Stimulated activated CD8-positive, alpha-beta memory T cell treated with anti-CD3 and anti-CD28 coated beads, Interleukin-15, amount 100 ng/mL, for 48 hours (primary cell): ENCODE data around the gene HSD17B12.

Experiments
- DNase-seq, 2 donors: peaks; one replicate each; pipeline ENCODE4 v3.0.0-alpha.2; 2020; ENCODE audit warnings: low read depth in 2 of 2

The HSD17B12 gene

GRCh38 chr11:43687120-43687791, 6.7 kb downstream of the HSD17B12 start:
- DNase-seq: no peak

DNA sequence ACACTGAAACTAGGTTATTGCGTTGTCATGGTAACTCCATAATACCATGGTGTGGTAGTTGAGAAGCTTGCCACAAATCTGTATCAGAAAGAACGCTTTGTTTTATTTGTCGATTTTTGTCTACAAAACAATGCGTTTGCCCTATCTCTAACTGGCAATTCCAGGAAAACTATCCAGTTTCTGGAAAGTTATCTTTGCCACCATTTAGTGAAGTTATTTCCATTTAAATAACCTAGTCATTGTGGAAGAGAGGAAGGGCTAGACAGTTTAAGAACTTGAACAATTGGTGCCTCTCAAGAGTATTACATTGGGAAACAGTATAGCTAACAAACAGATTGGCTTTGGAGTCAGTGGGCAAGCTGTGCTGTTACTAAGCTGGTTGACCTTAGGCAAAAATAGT, 7.9 kb downstream of the HSD17B12 start:
- DNase-seq: no peak

- DNase-seq: no peak
These were observed 8.6 kb downstream of the HSD17B12 start for GRCh38 chr11:43689167-43689566.

DNA sequence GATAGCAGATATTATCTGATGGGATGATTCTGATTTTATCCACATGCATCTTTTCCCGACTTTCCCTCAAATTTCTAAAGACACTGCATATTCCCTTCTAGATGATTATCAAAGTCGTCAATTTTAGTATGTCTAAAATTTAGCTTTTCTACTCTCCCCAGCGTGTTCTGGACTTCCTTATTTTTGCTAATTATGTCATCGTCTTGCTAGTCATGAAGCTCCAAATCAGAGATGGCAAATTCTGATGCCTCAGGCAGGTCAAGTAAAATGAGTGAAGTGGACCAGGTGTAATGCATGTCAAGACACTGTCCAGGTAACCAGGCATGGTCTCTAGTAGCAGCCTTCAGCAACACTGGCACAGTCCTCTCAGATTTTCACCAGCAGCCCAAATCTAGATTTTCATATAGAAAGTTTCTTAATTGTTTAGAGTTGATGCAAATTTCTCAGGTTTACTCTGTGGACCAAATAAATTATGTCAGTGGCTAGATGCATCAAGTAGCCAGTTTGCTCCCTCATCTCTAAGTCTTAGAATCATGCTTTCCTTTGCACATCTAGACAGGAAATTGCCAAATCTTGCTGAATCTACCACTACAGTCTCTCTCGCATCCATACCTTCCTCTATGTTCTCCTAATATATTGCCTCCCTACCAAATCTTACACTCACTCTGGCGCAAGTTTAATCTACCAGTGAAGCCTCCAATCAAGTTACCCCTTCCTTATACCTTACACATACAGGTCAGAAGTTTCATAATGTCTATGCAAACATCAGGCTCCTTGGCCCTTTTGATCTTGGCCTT, 10.6 kb downstream of the HSD17B12 start:
- DNase-seq: no peak

GRCh38 chr11:43691806-43692205, 11.3 kb downstream of the HSD17B12 start:
- no peak for DNase-seq

DNA sequence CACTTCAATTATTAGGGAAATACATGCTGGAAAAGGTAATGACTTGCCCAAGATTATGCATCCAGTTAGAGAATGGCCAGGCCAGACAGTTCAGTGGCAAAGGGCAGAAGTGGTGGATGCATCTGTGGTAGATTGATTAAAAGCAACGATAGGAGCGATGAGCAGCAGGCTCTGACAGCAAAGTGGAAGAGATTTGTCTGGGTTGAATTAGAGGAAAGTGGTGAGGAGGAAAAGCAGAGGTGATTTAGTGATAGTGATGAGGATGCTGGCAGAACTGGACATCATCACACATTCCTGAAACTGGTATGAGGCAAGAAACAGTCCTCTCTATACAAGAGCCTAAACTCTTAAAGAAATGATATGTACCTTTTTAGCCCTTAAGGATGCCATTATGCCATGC, 12.5 kb downstream of the HSD17B12 start:
- DNase-seq: no peak

DNA sequence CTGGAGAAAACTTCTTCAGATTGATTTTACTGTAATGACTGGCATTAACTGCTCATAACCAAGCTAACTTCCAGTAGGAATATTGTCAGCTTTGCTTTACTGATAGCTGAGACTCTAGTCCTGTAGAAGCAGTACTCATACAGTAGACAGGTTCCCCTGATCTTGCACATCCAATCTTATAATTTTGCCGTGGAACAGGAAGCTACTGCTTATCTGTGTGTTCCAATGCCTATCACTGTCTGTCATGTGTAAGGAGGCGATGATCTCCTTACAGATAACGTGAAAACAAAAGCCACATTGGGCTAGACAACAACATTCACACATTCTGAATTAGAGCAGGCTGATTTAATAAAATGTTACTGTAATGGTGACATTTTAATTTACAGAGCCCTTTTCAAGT, 13.2 kb downstream of the HSD17B12 start:
- no peak for DNase-seq

DNA sequence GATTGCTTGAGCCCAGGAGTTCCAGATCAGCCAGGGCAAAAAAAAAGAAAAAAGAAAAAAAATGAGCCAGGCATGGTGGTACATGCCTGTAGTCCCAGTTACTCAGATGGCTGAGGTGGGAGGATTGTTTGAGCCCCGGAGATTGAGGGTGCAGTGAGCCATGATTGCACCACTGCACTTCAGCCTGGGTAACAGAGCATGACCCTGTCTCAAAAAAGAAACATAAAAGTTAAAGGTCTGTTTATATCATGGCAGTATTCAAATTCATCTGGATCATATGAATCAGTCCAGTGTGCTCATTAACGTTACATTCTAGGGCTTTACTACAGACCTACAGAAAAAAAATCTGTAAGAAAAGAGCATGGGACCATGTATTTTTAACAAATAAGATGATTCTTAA, 13.9 kb downstream of the HSD17B12 start:
- no peak for DNase-seq

GRCh38 chr11:43697679-43698078, 17.1 kb downstream of the HSD17B12 start:
- no peak for DNase-seq

- no peak for DNase-seq
These were observed 19.3 kb downstream of the HSD17B12 start for GRCh38 chr11:43699870-43700269.

- DNase-seq: no peak
These were observed 26.1 kb downstream of the HSD17B12 start for GRCh38 chr11:43706631-43707030.

DNA sequence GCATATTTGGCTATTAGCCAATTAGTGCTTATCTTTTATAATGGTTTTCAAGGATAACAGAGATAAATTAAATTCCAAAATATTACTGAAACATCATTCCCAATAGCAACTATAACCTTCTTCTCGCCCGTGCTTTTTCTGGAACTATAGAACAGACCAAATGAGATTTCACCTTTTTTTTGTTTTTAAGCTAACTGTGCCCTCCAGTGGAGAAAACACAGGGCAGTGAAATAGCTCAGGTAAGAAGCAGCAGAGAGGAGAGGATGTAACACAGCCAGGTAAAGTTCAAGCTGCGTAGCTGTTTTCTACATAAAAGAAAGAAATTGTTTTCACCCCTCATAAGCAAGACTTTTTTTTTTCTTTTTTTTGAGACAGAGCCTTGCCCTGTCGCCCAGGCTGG, 28.2 kb downstream of the HSD17B12 start:
- no peak for DNase-seq

DNA sequence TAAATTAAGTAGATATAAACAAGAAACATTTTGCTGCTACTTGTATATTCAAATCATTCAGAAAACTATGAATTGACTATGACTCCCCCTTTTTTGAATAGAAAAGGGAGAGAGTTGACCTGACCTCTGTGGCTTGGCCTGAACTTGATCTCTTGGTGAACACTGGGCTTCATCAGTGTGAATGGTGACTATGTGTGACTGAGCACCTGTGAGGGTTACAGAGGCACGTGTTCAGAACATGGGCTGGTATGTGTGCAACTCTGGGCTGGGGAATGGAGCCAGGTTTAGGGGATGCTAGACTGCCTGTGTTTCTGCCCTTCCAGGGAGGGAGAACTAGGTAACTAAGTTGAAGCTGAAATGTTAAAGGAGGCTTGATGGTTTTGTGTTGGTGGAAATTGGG, 29.2 kb downstream of the HSD17B12 start:
- DNase-seq: no peak

DNA sequence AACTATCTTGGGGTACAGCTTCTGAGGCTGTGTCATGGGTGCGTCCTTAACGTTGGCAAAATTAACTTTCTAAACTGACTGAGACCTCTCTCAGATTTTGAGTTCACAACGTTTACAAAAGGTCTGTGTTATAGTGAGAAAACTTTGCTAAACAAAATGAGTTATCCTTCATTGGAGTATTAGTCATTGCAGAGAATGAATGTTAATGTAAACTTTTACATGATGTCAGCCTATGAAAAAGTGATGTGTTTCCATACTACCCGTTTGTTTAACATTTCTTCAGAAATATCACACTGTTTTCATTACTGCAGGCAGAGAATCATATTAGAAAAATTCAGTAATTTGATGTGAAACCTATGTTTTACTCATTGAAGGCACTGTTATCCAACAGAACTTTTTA, 32.1 kb downstream of the HSD17B12 start:
- no peak for DNase-seq

- no peak for DNase-seq
These were observed 37.8 kb downstream of the HSD17B12 start for GRCh38 chr11:43718373-43718772.

- no peak for DNase-seq
These were observed 43.1 kb downstream of the HSD17B12 start for GRCh38 chr11:43723617-43724016.

DNA sequence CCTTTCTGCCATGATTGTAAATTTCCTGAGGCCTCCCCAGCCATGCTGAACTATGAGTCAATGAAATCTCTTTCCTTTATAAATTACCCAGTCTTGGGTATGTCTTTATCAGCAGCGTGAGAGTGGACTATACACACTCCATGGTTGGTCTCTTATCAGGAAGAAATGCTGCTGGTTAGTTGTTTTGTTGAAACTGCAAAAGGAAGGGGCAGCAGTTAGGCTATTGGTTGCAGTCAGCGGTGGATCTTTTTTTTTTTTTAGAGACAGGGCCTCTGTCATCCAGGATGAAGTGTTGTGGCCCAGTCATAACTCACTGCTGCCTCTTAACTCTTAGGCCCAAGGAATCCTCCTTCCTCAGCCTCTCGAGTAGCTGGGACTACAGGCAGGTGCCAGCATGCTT, 51.7 kb downstream of the HSD17B12 start:
- no peak for DNase-seq

DNA sequence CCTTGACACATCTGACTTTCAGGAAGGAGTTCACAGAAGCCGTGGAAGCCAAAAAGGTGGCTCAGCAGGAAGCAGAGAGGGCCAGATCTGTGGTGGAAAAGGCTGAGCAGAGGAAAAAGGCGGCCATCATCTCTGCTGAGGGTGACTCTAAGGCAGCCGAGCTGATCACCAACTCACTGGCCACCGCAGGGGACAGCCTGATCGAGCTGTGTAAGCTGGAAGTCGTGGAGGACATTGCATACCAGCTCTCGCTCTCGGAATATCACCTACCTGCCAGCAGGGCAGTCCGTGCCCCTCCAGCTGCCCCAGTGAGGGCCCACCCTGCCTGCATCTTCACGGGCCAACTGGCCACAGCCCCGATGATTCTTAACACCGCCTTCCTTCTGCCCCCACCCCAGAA, 53.7 kb downstream of the HSD17B12 start:
- no peak for DNase-seq

DNA sequence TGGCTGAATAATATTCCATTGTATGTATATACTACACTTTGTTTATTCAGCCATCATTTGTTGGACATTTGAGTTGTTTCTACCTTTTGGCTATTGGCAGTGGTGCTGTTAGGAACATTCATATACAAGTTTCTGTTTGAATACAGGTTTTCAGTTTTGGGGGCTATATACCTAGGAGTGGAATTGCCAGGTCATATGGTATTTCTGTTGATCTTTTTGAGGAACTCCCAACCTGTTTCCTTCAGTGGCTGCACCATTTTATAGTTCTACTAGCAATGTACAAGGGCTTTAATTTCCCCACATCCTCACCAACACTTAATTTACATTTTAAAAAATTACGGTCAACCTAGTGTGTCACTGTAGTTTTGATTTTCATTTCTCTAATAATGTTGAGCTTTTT, 54.6 kb downstream of the HSD17B12 start:
- no peak for DNase-seq

GRCh38 chr11:43735961-43736360, 55.4 kb downstream of the HSD17B12 start:
- DNase-seq: no peak

GRCh38 chr11:43736502-43737200, 56.1 kb downstream of the HSD17B12 start:
- DNase-seq: no peak

GRCh38 chr11:43737201-43737590, 56.7 kb downstream of the HSD17B12 start:
- no peak for DNase-seq
